Mesenchymal stem cell (in vitro differentiated cells and primary cell): ENCODE data around the gene ZEB2.

Experiments
- DNase-seq: peaks from one replicate; pipeline ENCODE4 v3.0.0-alpha.2; 2013
- H2AFZ ChIP-seq: one replicate; pipeline ENCODE4 v1.6.1; 2013; ENCODE audit warnings: low read depth, mild to moderate bottlenecking, control low read depth, inconsistent platforms, low read length, moderate library complexity
- H2AK5ac ChIP-seq: 2 replicates; pipeline ENCODE4 v1.6.1; 2013; ENCODE audit warnings: low read length, moderate library complexity, mild to moderate bottlenecking, inconsistent platforms; ENCODE audit not compliant: severe bottlenecking
- H2BK120ac ChIP-seq: one replicate; pipeline ENCODE4 v1.6.1; 2013; ENCODE audit warnings: low read depth, mild to moderate bottlenecking, inconsistent platforms, low read length, moderate library complexity
- H2BK12ac ChIP-seq, 2 experiments: one replicate each; pipeline ENCODE4 v1.6.1; 2013; ENCODE audit warnings: inconsistent platforms in 2 of 2, low read length in 2 of 2, mild to moderate bottlenecking in 2 of 2, moderate library complexity in 2 of 2, control low read depth in 1 of 2
- H2BK15ac ChIP-seq: one replicate; pipeline ENCODE4 v1.6.1; 2013; ENCODE audit warnings: mild to moderate bottlenecking, low read depth, inconsistent platforms; ENCODE audit not compliant: poor library complexity, severe bottlenecking
- H2BK5ac ChIP-seq: 2 replicates; pipeline ENCODE4 v1.6.1; 2013; ENCODE audit warnings: low read depth, mild to moderate bottlenecking, low read length, control low read depth, inconsistent platforms; ENCODE audit not compliant: poor library complexity, severe bottlenecking
- H3K14ac ChIP-seq, 2 experiments: one replicate each; pipeline ENCODE4 v1.6.1; 2013; ENCODE audit warnings: inconsistent platforms in 2 of 2, low read length in 2 of 2, control low read depth in 1 of 2, mild to moderate bottlenecking in 1 of 2, moderate library complexity in 1 of 2
- H3K18ac ChIP-seq, 2 experiments: one replicate each; pipeline ENCODE4 v1.6.1; 2013; ENCODE audit warnings: inconsistent platforms in 2 of 2, low read length in 2 of 2, control low read depth in 1 of 2, low read depth in 1 of 2, mild to moderate bottlenecking in 1 of 2
- H3K23ac ChIP-seq, 2 experiments: one replicate each; pipeline ENCODE4 v1.6.1; 2013; ENCODE audit warnings: inconsistent platforms in 2 of 2, low read length in 2 of 2, mild to moderate bottlenecking in 2 of 2, moderate library complexity in 2 of 2, control low read depth in 1 of 2
- H3K27ac ChIP-seq: 2 replicates; pipeline ENCODE4 v1.5.1; 2013; ENCODE audit warnings: mild to moderate bottlenecking, moderate library complexity, low read length, control low read depth, inconsistent platforms; ENCODE audit not compliant: poor library complexity, severe bottlenecking
- H3K27me3 ChIP-seq, 2 experiments: 2 replicates each; pipeline versions ENCODE4 v1.6.1 to v1.7.0; 2013; ENCODE audit warnings: low read length in 2 of 2, mild to moderate bottlenecking in 2 of 2, moderate library complexity in 2 of 2, control low read depth in 1 of 2, inconsistent platforms in 1 of 2; ENCODE audit not compliant: control insufficient read depth in 1 of 2, insufficient read depth in 1 of 2
- H3K36me3 ChIP-seq, 2 experiments: 2 replicates each; pipeline versions ENCODE4 v1.6.1 to v1.7.0; 2013; ENCODE audit warnings: low read length in 2 of 2, control low read depth in 1 of 2, inconsistent platforms in 1 of 2, low read depth in 1 of 2, mild to moderate bottlenecking in 1 of 2; ENCODE audit not compliant: insufficient read depth in 2 of 2, control insufficient read depth in 1 of 2
- H3K4ac ChIP-seq, 2 experiments: one replicate each; pipeline ENCODE4 v1.6.1; 2013; ENCODE audit warnings: inconsistent platforms in 2 of 2, low read length in 2 of 2, mild to moderate bottlenecking in 2 of 2, moderate library complexity in 2 of 2, control low read depth in 1 of 2, low read depth in 1 of 2
- H3K4me1 ChIP-seq: 2 replicates; pipeline ENCODE4 v1.6.1; 2013; ENCODE audit warnings: low read depth, low read length, control low read depth; ENCODE audit not compliant: control insufficient read depth, insufficient read depth
- H3K4me2 ChIP-seq: 2 replicates; pipeline ENCODE4 v1.6.1; 2013; ENCODE audit warnings: low read length, mild to moderate bottlenecking, inconsistent platforms; ENCODE audit not compliant: poor library complexity, severe bottlenecking
- H3K4me3 ChIP-seq, 2 experiments: 2 replicates each; pipeline versions ENCODE4 v1.5.1 to v1.7.0; 2013; ENCODE audit warnings: low read length in 2 of 2, mild to moderate bottlenecking in 2 of 2, control low read depth in 1 of 2, low read depth in 1 of 2; ENCODE audit not compliant: insufficient read depth in 1 of 2
- H3K79me1 ChIP-seq: replicated peaks from 2 replicates; pipeline ENCODE4 v1.6.1; 2013; ENCODE audit warnings: mild to moderate bottlenecking, control low read depth, low read length, inconsistent platforms; ENCODE audit not compliant: poor library complexity, severe bottlenecking
- H3K9ac ChIP-seq: 2 replicates; pipeline ENCODE4 v1.7.0; 2013; ENCODE audit warnings: mild to moderate bottlenecking, low read length, moderate library complexity
- H3K9me3 ChIP-seq: 2 replicates; pipeline ENCODE4 v1.7.0; 2013; ENCODE audit warnings: mild to moderate bottlenecking, low read length; ENCODE audit not compliant: control insufficient read depth
- H4K8ac ChIP-seq: one replicate; pipeline ENCODE4 v1.6.1; 2013; ENCODE audit warnings: inconsistent platforms, mild to moderate bottlenecking, low read length, moderate library complexity
- H4K91ac ChIP-seq: one replicate; pipeline ENCODE4 v1.6.1; 2013; ENCODE audit warnings: mild to moderate bottlenecking, low read length, inconsistent platforms
- WGBS: methylation state at CpG from one replicate; pipeline ENCODE4 v1.1.7; 2013; ENCODE audit warnings: mixed read lengths; 5-methylcytosine and 5-hydroxymethylcytosine counted together

ZEB2 gene

DNA sequence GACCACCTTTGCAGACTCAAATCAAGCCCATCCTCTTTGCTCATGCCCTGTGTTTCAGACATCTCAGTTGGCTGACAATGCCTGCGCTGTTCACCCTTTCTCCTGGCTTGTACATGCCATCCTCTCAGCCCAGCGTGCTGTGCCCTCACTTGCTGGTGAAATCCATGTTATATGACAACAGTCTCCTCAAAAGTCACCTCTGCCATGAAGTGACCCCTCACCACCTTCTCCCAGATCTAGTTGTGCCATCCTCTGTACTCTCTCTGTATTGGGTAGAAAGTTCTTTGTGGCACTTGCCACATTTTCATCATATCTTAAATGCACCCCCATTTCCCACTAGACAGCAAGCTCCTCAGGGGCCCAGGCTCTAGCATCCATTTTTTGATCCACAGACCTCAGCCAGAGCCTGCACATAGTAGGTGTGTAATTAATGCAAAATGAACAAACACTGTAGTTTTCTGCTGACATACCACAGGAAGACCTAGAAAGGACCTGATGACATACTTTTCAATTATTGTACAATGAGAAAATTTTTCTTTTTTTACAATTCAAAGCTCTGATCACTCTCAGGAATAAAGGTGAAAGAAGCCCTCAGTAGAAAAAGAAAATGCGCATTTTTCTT, 22.8 kb downstream of the ZEB2 start:
- Histone ChIP-seq H2BK120ac (no peak overlapping the region), H2BK12ac (no peak overlapping the region), H3K27me3 (no peaks in the 10 kb centered on the region), H2AFZ (no peak overlapping the region), H3K4me3 (no peak overlapping the region), H3K4me2 (no peak overlapping the region), H3K36me3 (peaks cover 4 to 61% of the 10 kb centered on the region in 2 experiments), H3K4ac (no peak overlapping the region), H3K18ac (peak overlapping the region in 1 of 2 experiments; percentile 13), H3K4me1 (peaks cover 3% of the 10 kb centered on the region), H2AK5ac (no peak overlapping the region), H3K9me3 (no peaks in the 10 kb centered on the region), H4K8ac (no peak overlapping the region), H2BK15ac (no peak overlapping the region), H3K23ac (no peak overlapping the region), H3K14ac (no peak overlapping the region), H3K9ac (no peak overlapping the region), H3K79me1 (peaks cover 18% of the 10 kb centered on the region), H4K91ac (no peak overlapping the region), H3K27ac (no peak overlapping the region), H2BK5ac (no peak overlapping the region)
- 94% methylated on average over 3 of the region's 3 CpGs for WGBS
- DNase-seq: no peak

DNA sequence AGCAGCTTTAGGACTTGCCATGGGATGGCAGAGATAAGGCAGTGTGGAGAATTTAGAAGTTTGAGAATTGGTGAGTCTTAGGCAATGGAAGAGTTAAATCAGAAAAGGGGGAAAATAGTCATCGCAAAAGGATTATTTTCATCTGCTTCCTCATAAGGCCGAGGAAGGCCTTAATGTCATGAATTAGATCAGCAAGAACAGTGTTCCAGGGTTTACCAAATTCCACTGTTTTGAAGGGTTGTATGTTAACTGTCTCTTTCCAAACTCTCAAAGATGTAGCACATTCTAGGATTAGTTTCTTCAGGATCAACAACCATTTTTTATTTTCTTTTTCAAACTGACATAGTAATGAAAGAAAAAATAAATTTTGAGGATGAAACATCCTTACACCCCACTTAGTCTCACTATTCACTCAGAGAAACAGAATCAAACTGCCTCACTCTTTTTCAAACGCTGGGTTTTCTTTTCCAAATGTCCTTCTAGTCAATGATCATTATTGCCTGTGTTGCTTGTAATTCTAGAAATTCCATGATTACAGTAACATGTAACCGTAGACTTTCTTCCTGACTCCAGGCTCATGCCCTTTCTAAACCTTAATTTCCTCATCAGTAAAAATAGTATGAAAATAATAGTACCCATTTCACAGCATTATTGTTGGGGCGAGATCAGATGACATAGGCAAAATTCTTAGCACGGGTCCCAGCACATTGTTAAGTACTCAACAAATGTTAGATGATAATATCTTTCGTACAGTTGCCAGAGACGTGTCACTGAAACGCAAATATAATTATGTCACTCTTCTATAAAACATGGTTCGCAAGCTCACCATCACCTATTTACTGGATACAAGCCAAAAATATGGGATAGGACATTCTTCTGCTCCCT, 23.6 kb downstream of the ZEB2 start:
- Histone ChIP-seq H3K4me1 (peaks cover 3% of the 10 kb centered on the region), H3K9ac (peak overlapping the region; percentile 69), H3K36me3 (peaks cover 4 to 62% of the 10 kb centered on the region in 2 experiments), H3K79me1 (peaks cover 15% of the 10 kb centered on the region), H2BK120ac (no peak overlapping the region), H4K8ac (no peak overlapping the region), H4K91ac (no peak overlapping the region), H3K14ac (no peak overlapping the region), H2AK5ac (no peak overlapping the region), H3K9me3 (no peaks in the 10 kb centered on the region), H2AFZ (no peak overlapping the region), H3K27ac (no peak overlapping the region), H3K23ac (no peak overlapping the region), H3K4ac (no peak overlapping the region), H3K18ac (peak overlapping the region in 1 of 2 experiments; percentile 13), H2BK5ac (no peak overlapping the region), H2BK12ac (no peak overlapping the region), H2BK15ac (no peak overlapping the region), H3K27me3 (no peaks in the 10 kb centered on the region), H3K4me2 (no peak overlapping the region), H3K4me3 (peak overlapping the region in 1 of 2 experiments; percentile 25)
- no peak for DNase-seq
- WGBS: 88% methylated on average over 10 of the region's 10 CpGs

DNA sequence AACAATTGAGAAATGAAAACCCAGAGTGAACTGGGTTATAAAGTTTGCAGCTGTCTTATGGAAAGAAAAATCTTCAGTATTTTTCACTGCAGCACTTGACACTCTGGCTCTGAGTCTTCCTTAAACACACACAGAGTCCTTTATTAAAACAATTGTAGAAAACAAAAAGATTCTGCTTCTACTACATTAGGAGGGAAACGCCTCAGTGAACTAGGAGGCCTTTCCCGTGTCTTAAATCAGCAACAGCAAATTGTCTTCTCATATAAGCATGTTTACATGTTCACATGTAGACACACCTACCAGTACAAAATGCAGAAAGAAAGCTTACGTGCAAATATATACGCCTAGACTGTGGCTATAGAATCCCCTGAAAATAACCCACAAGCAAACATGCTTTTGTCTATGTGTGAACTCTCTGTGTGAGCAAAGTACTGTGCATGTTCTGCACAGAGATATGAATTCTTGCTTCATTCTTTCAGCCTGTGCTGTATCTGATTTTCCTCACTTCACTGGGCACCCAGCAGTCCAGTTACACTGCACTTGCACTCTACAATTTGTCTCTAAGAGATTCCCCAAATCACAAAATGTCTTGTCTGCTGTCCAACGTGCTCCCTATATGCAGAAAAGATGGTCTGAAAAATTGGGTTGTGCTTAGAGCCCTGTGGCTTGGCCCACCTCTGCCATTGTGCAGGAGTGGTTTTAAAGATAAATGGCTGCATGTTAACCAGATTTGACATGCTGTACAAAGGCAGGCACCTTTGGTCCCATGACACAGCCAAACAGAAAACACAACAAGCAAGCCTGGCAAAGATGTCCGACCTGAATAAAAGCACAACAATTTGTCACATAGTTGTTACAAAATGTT, 24.5 kb downstream of the ZEB2 start:
- Histone ChIP-seq H3K4me1 (peaks cover 3% of the 10 kb centered on the region), H3K27ac (peak overlapping the region; percentile 40), H3K14ac (no peak overlapping the region), H3K4me2 (no peak overlapping the region), H3K27me3 (no peaks in the 10 kb centered on the region), H2BK12ac (no peak overlapping the region), H3K4me3 (peak overlapping the region in 1 of 2 experiments; percentile 25), H2AK5ac (no peak overlapping the region), H3K9me3 (no peaks in the 10 kb centered on the region), H4K8ac (no peak overlapping the region), H2BK15ac (no peak overlapping the region), H4K91ac (no peak overlapping the region), H3K18ac (no peak overlapping the region), H3K9ac (peak overlapping the region; percentile 69), H2BK5ac (no peak overlapping the region), H3K36me3 (peaks cover 8 to 62% of the 10 kb centered on the region in 2 experiments), H3K4ac (no peak overlapping the region), H3K23ac (no peak overlapping the region), H2BK120ac (no peak overlapping the region), H2AFZ (no peak overlapping the region), H3K79me1 (peaks cover 16% of the 10 kb centered on the region)
- DNase-seq: no peak
- WGBS: 91% methylated on average over 6 of the region's 6 CpGs
